Hepatocyte (in vitro differentiated cells): Measurements from ENCODE around the gene CRYBA4. TPM values are rescaled to one million over a fixed set of nuclear protein-coding genes. Genes with fewer than 3 reads are reported as not detected.

ENCODE experiments used
- DNase-seq: peaks from one replicate; pipeline ENCODE4 v3.0.0-alpha.2; 2016; ENCODE audit warnings: low spot score
- H2AFZ ChIP-seq: fragments of 200-600 bp; sonication (generic); 2 replicates; pipeline ENCODE4 v1.6.0; 2016; ENCODE audit warnings: antibody characterized with exemption, mild to moderate bottlenecking
- H3K27ac ChIP-seq: fragments of 200-600 bp; sonication (generic); 2 replicates; pipeline ENCODE4 v1.5.1; 2016; ENCODE audit warnings: mild to moderate bottlenecking
- H3K27me3 ChIP-seq: fragments of 200-600 bp; sonication (generic); 2 replicates; pipeline ENCODE4 v1.6.1; 2016
- H3K36me3 ChIP-seq: fragments of 200-600 bp; sonication (generic); replicated peaks from 2 replicates; pipeline ENCODE4 v1.5.1; 2016; ENCODE audit warnings: low read depth; ENCODE audit not compliant: insufficient read depth
- H3K4me1 ChIP-seq: fragments of 200-600 bp; sonication (generic); 2 replicates; pipeline ENCODE4 v1.5.1; 2016; ENCODE audit warnings: mild to moderate bottlenecking, moderate library complexity; ENCODE audit not compliant: insufficient read depth
- H3K4me2 ChIP-seq: fragments of 200-600 bp; sonication (generic); 2 replicates; pipeline ENCODE4 v1.6.0; 2016
- H3K4me3 ChIP-seq: fragments of 200-600 bp; sonication (generic); 2 replicates; pipeline ENCODE4 v1.5.1; 2016; ENCODE audit warnings: mild to moderate bottlenecking
- H3K79me2 ChIP-seq: fragments of 200-600 bp; sonication (generic); 2 replicates; pipeline ENCODE4 v1.6.0; 2017; ENCODE audit warnings: mild to moderate bottlenecking
- H3K9me2 ChIP-seq: fragments of 200-600 bp; sonication (generic); replicated peaks from 2 replicates; pipeline ENCODE4 v1.6.0; 2017; ENCODE audit warnings: mild to moderate bottlenecking; ENCODE audit not compliant: insufficient read depth
- H3K9me3 ChIP-seq: fragments of 200-600 bp; sonication (generic); 2 replicates; pipeline ENCODE4 v1.5.1; 2016; ENCODE audit warnings: low read depth, mild to moderate bottlenecking
- H4K20me1 ChIP-seq: fragments of 200-600 bp; sonication (generic); 2 replicates; pipeline ENCODE4 v1.6.0; 2016; ENCODE audit warnings: mild to moderate bottlenecking; ENCODE audit not compliant: insufficient read depth, poor library complexity, severe bottlenecking
- CTCF ChIP-seq: fragments of 200-600 bp; sonication (generic); IDR thresholded peaks from 2 replicates; pipeline ENCODE4 v1.5.1; 2016; ENCODE audit warnings: antibody characterized with exemption, mild to moderate bottlenecking; ENCODE audit not compliant: poor library complexity
- EZH2 ChIP-seq: fragments of 200-600 bp; sonication (generic); IDR thresholded peaks from 2 replicates; pipeline ENCODE4 v1.6.1; 2016; ENCODE audit warnings: antibody characterized with exemption, mild to moderate bottlenecking, borderline replicate concordance
- EZH2phosphoT487 ChIP-seq: fragments of 200-600 bp; sonication (generic); IDR thresholded peaks from one replicate; pipeline ENCODE4 v1.6.1; 2018; ENCODE audit warnings: antibody characterized with exemption, mild to moderate bottlenecking, low read depth, moderate library complexity; ENCODE audit not compliant: unreplicated experiment, severe bottlenecking
- WGBS: methylation state at CpG from one replicate; pipeline ENCODE4 v1.1.6; 2016; ENCODE audit warnings: low lambda C conversion rate; ENCODE audit errors: missing lambda C conversion rate; 5-methylcytosine and 5-hydroxymethylcytosine counted together
- polyA plus RNA-seq: library from polyadenylated mRNA; unstranded; fragments of >200 nt; fragmentation: Nextera tagmentation; extraction: Ambion mirVana; gene quantifications from 2 replicates; pipeline ENCODE4 v1.2.1, GENCODE V29; 2016
- total RNA-seq: library from RNA; depleted of rRNA; stranded (reverse); fragments of >200 nt; gene quantifications from 2 replicates; pipeline ENCODE4 v1.2.3, GENCODE V29; 2014

Gene CRYBA4
- total and polyA plus RNA-seq, 2 experiments from 2014 or later, result not detected

GRCh38 chr22:26672590-26673468, 51.1 kb downstream of the CRYBA4 start:
- H3K9me3 ChIP-seq, result no peaks in the 10 kb centered on the region
- H3K4me1 ChIP-seq, result peaks cover 4% of the 10 kb centered on the region
- TF ChIP-seq CTCF, result peak; percentile 68
- TF ChIP-seq EZH2, result no peak
- no peak for TF ChIP-seq EZH2phosphoT487
- H3K27ac ChIP-seq, result peak overlapping the region; percentile 91
- no peaks in the 10 kb centered on the region for H3K36me3 ChIP-seq
- peak; percentile 96 for DNase-seq
- 5% methylated on average over 33 of the region's 36 CpGs for WGBS
- peak overlapping the region; percentile 83 for H2AFZ ChIP-seq
- peak overlapping the region; percentile 87 for H3K4me2 ChIP-seq
- peaks cover 27% of the 10 kb centered on the region for H3K79me2 ChIP-seq
- H3K4me3 ChIP-seq, result peak overlapping the region; percentile 48
- no peaks in the 10 kb centered on the region for H4K20me1 ChIP-seq
- H3K27me3 ChIP-seq, result no peaks in the 10 kb centered on the region
- no peaks in the 10 kb centered on the region for H3K9me2 ChIP-seq

- Histone ChIP-seq H3K4me2 (peak overlapping the region; percentile 87), H3K79me2 (peaks cover 27% of the 10 kb centered on the region), H3K27ac (peak overlapping the region; percentile 91), H3K4me3 (peak overlapping the region; percentile 48), H2AFZ (peak overlapping the region; percentile 15), H4K20me1 (no peaks in the 10 kb centered on the region), H3K27me3 (no peaks in the 10 kb centered on the region), H3K36me3 (no peaks in the 10 kb centered on the region), H3K4me1 (peaks cover 4% of the 10 kb centered on the region), H3K9me2 (no peaks in the 10 kb centered on the region), H3K9me3 (no peaks in the 10 kb centered on the region)
- TF ChIP-seq EZH2phosphoT487, result no peak
- no peak for TF ChIP-seq CTCF
- TF ChIP-seq EZH2, result no peak
- peak; percentile 29 for DNase-seq
- 59% methylated on average over 4 of the region's 4 CpGs for WGBS
Measured at GRCh38 chr22:26673486-26673885, 51.7 kb downstream of the CRYBA4 start.

GRCh38 chr22:26674211-26675190, 52.7 kb downstream of the CRYBA4 start:
- peaks cover 27% of the 10 kb centered on the region for H3K79me2 ChIP-seq
- no peak overlapping the region for H2AFZ ChIP-seq
- 89% methylated on average over 9 of the region's 9 CpGs for WGBS
- no peaks in the 10 kb centered on the region for H4K20me1 ChIP-seq
- no peak overlapping the region for H3K4me3 ChIP-seq
- H3K9me2 ChIP-seq, result no peaks in the 10 kb centered on the region
- peaks cover 4% of the 10 kb centered on the region for H3K4me1 ChIP-seq
- H3K4me2 ChIP-seq, result peak overlapping the region; percentile 87
- no peak for DNase-seq
- H3K27ac ChIP-seq, result no peak overlapping the region
- no peaks in the 10 kb centered on the region for H3K27me3 ChIP-seq
- H3K36me3 ChIP-seq, result no peaks in the 10 kb centered on the region
- no peak for TF ChIP-seq CTCF
- TF ChIP-seq EZH2, result no peak
- TF ChIP-seq EZH2phosphoT487, result no peak
- H3K9me3 ChIP-seq, result no peaks in the 10 kb centered on the region
